LNCaP clone FGC (cell line): ENCODE results near the gene ALG1L2.
"Not testable (repeated sequence)": the region's sequence is repeated elsewhere in the genome, so short reads cannot be mapped to it uniquely, and the experiment has no call there.

ENCODE experiments used
- DNase-seq: peaks from one replicate; pipeline ENCODE4 v3.0.0-alpha.2; 2011; ENCODE audit warnings: low read depth
- H3K4me3 ChIP-seq: 2 replicates; pipeline ENCODE4 v1.5.1; 2011; ENCODE audit warnings: mild to moderate bottlenecking, low read depth, low read length, control low read depth
- CTCF ChIP-seq: IDR thresholded peaks from 2 replicates; pipeline ENCODE4 v1.5.1; 2012; ENCODE audit warnings: mild to moderate bottlenecking; ENCODE audit not compliant: control insufficient read depth, insufficient read depth; ENCODE audit errors: extremely low read depth

Gene ALG1L2

GRCh38 chr3:130143648-130144327 lies 62.2 kb downstream of the ALG1L2 start:
- peak; percentile 47 for TF ChIP-seq CTCF
- peak overlapping the region; percentile 25; the same call in 1 of the 2 replicates for H3K4me3 ChIP-seq
- DNase-seq: not testable (repeated sequence)

- H3K4me3 ChIP-seq: peak overlapping the region; percentile 25; the same call in 1 of the 2 replicates
- DNase-seq: peak; percentile 48
Measured at GRCh38 chr3:130144328-130144650, 62.7 kb downstream of the ALG1L2 start.

GRCh38 chr3:130145456-130145855 lies 63.8 kb downstream of the ALG1L2 start:
- not testable (repeated sequence) for H3K4me3 ChIP-seq, DNase-seq

GRCh38 chr3:130146465-130146864 lies 64.8 kb downstream of the ALG1L2 start:
- not testable (repeated sequence) for DNase-seq, H3K4me3 ChIP-seq
